Mesenchymal stem cell (in vitro differentiated cells and primary cell): ENCODE data around the gene NLRP4.

Source experiments
- DNase-seq: peaks from one replicate; pipeline ENCODE4 v3.0.0-alpha.2; 2013
- H2AFZ ChIP-seq: one replicate; pipeline ENCODE4 v1.6.1; 2013; ENCODE audit warnings: low read depth, mild to moderate bottlenecking, control low read depth, inconsistent platforms, low read length, moderate library complexity
- H2AK5ac ChIP-seq: 2 replicates; pipeline ENCODE4 v1.6.1; 2013; ENCODE audit warnings: low read length, moderate library complexity, mild to moderate bottlenecking, inconsistent platforms; ENCODE audit not compliant: severe bottlenecking
- H2BK120ac ChIP-seq: one replicate; pipeline ENCODE4 v1.6.1; 2013; ENCODE audit warnings: low read depth, mild to moderate bottlenecking, inconsistent platforms, low read length, moderate library complexity
- H2BK12ac ChIP-seq, 2 experiments: one replicate each; pipeline ENCODE4 v1.6.1; 2013; ENCODE audit warnings: inconsistent platforms in 2 of 2, low read length in 2 of 2, mild to moderate bottlenecking in 2 of 2, moderate library complexity in 2 of 2, control low read depth in 1 of 2
- H2BK15ac ChIP-seq: one replicate; pipeline ENCODE4 v1.6.1; 2013; ENCODE audit warnings: mild to moderate bottlenecking, low read depth, inconsistent platforms; ENCODE audit not compliant: poor library complexity, severe bottlenecking
- H2BK5ac ChIP-seq: 2 replicates; pipeline ENCODE4 v1.6.1; 2013; ENCODE audit warnings: low read depth, mild to moderate bottlenecking, low read length, control low read depth, inconsistent platforms; ENCODE audit not compliant: poor library complexity, severe bottlenecking
- H3K14ac ChIP-seq, 2 experiments: one replicate each; pipeline ENCODE4 v1.6.1; 2013; ENCODE audit warnings: inconsistent platforms in 2 of 2, low read length in 2 of 2, control low read depth in 1 of 2, mild to moderate bottlenecking in 1 of 2, moderate library complexity in 1 of 2
- H3K18ac ChIP-seq, 2 experiments: one replicate each; pipeline ENCODE4 v1.6.1; 2013; ENCODE audit warnings: inconsistent platforms in 2 of 2, low read length in 2 of 2, control low read depth in 1 of 2, low read depth in 1 of 2, mild to moderate bottlenecking in 1 of 2
- H3K23ac ChIP-seq, 2 experiments: one replicate each; pipeline ENCODE4 v1.6.1; 2013; ENCODE audit warnings: inconsistent platforms in 2 of 2, low read length in 2 of 2, mild to moderate bottlenecking in 2 of 2, moderate library complexity in 2 of 2, control low read depth in 1 of 2
- H3K27ac ChIP-seq: 2 replicates; pipeline ENCODE4 v1.5.1; 2013; ENCODE audit warnings: mild to moderate bottlenecking, moderate library complexity, low read length, control low read depth, inconsistent platforms; ENCODE audit not compliant: poor library complexity, severe bottlenecking
- H3K27me3 ChIP-seq, 2 experiments: 2 replicates each; pipeline versions ENCODE4 v1.6.1 to v1.7.0; 2013; ENCODE audit warnings: low read length in 2 of 2, mild to moderate bottlenecking in 2 of 2, moderate library complexity in 2 of 2, control low read depth in 1 of 2, inconsistent platforms in 1 of 2; ENCODE audit not compliant: control insufficient read depth in 1 of 2, insufficient read depth in 1 of 2
- H3K36me3 ChIP-seq, 2 experiments: 2 replicates each; pipeline versions ENCODE4 v1.6.1 to v1.7.0; 2013; ENCODE audit warnings: low read length in 2 of 2, control low read depth in 1 of 2, inconsistent platforms in 1 of 2, low read depth in 1 of 2, mild to moderate bottlenecking in 1 of 2; ENCODE audit not compliant: insufficient read depth in 2 of 2, control insufficient read depth in 1 of 2
- H3K4ac ChIP-seq, 2 experiments: one replicate each; pipeline ENCODE4 v1.6.1; 2013; ENCODE audit warnings: inconsistent platforms in 2 of 2, low read length in 2 of 2, mild to moderate bottlenecking in 2 of 2, moderate library complexity in 2 of 2, control low read depth in 1 of 2, low read depth in 1 of 2
- H3K4me1 ChIP-seq: 2 replicates; pipeline ENCODE4 v1.6.1; 2013; ENCODE audit warnings: low read depth, low read length, control low read depth; ENCODE audit not compliant: control insufficient read depth, insufficient read depth
- H3K4me2 ChIP-seq: 2 replicates; pipeline ENCODE4 v1.6.1; 2013; ENCODE audit warnings: low read length, mild to moderate bottlenecking, inconsistent platforms; ENCODE audit not compliant: poor library complexity, severe bottlenecking
- H3K4me3 ChIP-seq, 2 experiments: 2 replicates each; pipeline versions ENCODE4 v1.5.1 to v1.7.0; 2013; ENCODE audit warnings: low read length in 2 of 2, mild to moderate bottlenecking in 2 of 2, control low read depth in 1 of 2, low read depth in 1 of 2; ENCODE audit not compliant: insufficient read depth in 1 of 2
- H3K79me1 ChIP-seq: replicated peaks from 2 replicates; pipeline ENCODE4 v1.6.1; 2013; ENCODE audit warnings: mild to moderate bottlenecking, control low read depth, low read length, inconsistent platforms; ENCODE audit not compliant: poor library complexity, severe bottlenecking
- H3K9ac ChIP-seq: 2 replicates; pipeline ENCODE4 v1.7.0; 2013; ENCODE audit warnings: mild to moderate bottlenecking, low read length, moderate library complexity
- H3K9me3 ChIP-seq: 2 replicates; pipeline ENCODE4 v1.7.0; 2013; ENCODE audit warnings: mild to moderate bottlenecking, low read length; ENCODE audit not compliant: control insufficient read depth
- H4K8ac ChIP-seq: one replicate; pipeline ENCODE4 v1.6.1; 2013; ENCODE audit warnings: inconsistent platforms, mild to moderate bottlenecking, low read length, moderate library complexity
- H4K91ac ChIP-seq: one replicate; pipeline ENCODE4 v1.6.1; 2013; ENCODE audit warnings: mild to moderate bottlenecking, low read length, inconsistent platforms
- WGBS: methylation state at CpG from one replicate; pipeline ENCODE4 v1.1.7; 2013; ENCODE audit warnings: mixed read lengths; 5-methylcytosine and 5-hydroxymethylcytosine counted together

Gene NLRP4

GRCh38 chr19:55838251-55838650 is 1.9 kb downstream of the NLRP4 start:
- no peaks in the 10 kb centered on the region for H3K36me3 ChIP-seq
- H4K8ac ChIP-seq, result no peak overlapping the region
- no peaks in the 10 kb centered on the region for H3K4me1 ChIP-seq
- H3K9ac ChIP-seq, result no peak overlapping the region
- no peaks in the 10 kb centered on the region for H3K79me1 ChIP-seq
- H2BK12ac ChIP-seq, result no peak overlapping the region
- H4K91ac ChIP-seq, result no peak overlapping the region
- 89% methylated on average over 1 of the region's 3 CpGs for WGBS
- H3K27ac ChIP-seq, result no peak overlapping the region
- no peak overlapping the region for H3K4me3 ChIP-seq
- H2AK5ac ChIP-seq, result no peak overlapping the region
- H3K4ac ChIP-seq, result no peak overlapping the region
- H3K14ac ChIP-seq, result no peak overlapping the region
- H3K27me3 ChIP-seq, result no peaks in the 10 kb centered on the region
- no peak overlapping the region for H3K4me2 ChIP-seq
- no peak overlapping the region for H3K18ac ChIP-seq
- no peak overlapping the region for H2BK15ac ChIP-seq
- no peak overlapping the region for H2AFZ ChIP-seq
- no peak overlapping the region for H3K23ac ChIP-seq
- H3K9me3 ChIP-seq, result peaks cover 27% of the 10 kb centered on the region
- no peak overlapping the region for H2BK120ac ChIP-seq
- no peak overlapping the region for H2BK5ac ChIP-seq
- DNase-seq, result no peak

- H4K8ac ChIP-seq, result no peak overlapping the region
- H3K79me1 ChIP-seq, result no peaks in the 10 kb centered on the region
- no peak overlapping the region for H2BK120ac ChIP-seq
- H3K4ac ChIP-seq, result no peak overlapping the region
- no peak overlapping the region for H2BK12ac ChIP-seq
- H3K36me3 ChIP-seq, result no peaks in the 10 kb centered on the region
- no peak overlapping the region for H4K91ac ChIP-seq
- no peak overlapping the region for H3K9ac ChIP-seq
- H2BK5ac ChIP-seq, result no peak overlapping the region
- no peak overlapping the region for H3K18ac ChIP-seq
- H2AFZ ChIP-seq, result no peak overlapping the region
- H2BK15ac ChIP-seq, result no peak overlapping the region
- no peak overlapping the region for H3K23ac ChIP-seq
- no peak for DNase-seq
- no peak overlapping the region for H3K4me2 ChIP-seq
- no peak overlapping the region for H3K14ac ChIP-seq
- H2AK5ac ChIP-seq, result no peak overlapping the region
- 60% methylated on average over 2 of the region's 4 CpGs for WGBS
- no peak overlapping the region for H3K4me3 ChIP-seq
- H3K27ac ChIP-seq, result no peak overlapping the region
- peaks cover 27% of the 10 kb centered on the region for H3K9me3 ChIP-seq
- H3K27me3 ChIP-seq, result no peaks in the 10 kb centered on the region
- no peaks in the 10 kb centered on the region for H3K4me1 ChIP-seq
Observed at GRCh38 chr19:55838906-55839305, 2.6 kb downstream of the NLRP4 start.

DNA sequence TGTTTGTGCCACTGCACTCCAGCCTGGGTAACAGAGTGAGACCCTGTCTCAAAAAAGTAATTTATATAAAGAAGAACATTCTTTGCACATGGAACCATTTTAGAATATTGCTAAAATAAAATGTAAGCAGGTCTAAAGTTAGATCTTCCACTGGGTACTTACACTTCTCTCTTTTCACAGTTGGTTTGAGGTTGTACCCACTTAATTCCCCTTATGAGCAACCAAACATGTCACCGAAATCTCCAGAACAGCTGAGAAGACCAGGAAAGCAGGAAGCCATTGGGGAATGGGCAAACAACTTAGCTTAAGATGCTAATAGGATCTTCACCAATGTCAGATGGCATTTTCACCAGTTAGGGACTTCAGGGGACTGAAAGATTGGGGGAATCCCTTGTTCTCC is 18.8 kb downstream of the NLRP4 start:
- no CpG with 5 or more reads among the region's 1 CpG for WGBS
- H2AK5ac ChIP-seq, result no peak overlapping the region
- no peak for DNase-seq
- no peak overlapping the region for H2BK12ac ChIP-seq
- H3K79me1 ChIP-seq, result no peaks in the 10 kb centered on the region
- no peak overlapping the region for H3K4me3 ChIP-seq
- no peak overlapping the region for H3K27ac ChIP-seq
- no peak overlapping the region for H2BK120ac ChIP-seq
- no peak overlapping the region for H3K4me2 ChIP-seq
- no peak overlapping the region for H3K18ac ChIP-seq
- H2BK5ac ChIP-seq, result no peak overlapping the region
- H3K4ac ChIP-seq, result no peak overlapping the region
- H3K36me3 ChIP-seq, result no peaks in the 10 kb centered on the region
- H3K27me3 ChIP-seq, result no peaks in the 10 kb centered on the region
- no peak overlapping the region for H2BK15ac ChIP-seq
- no peak overlapping the region for H3K14ac ChIP-seq
- peaks cover 24% of the 10 kb centered on the region for H3K9me3 ChIP-seq
- no peak overlapping the region for H3K23ac ChIP-seq
- no peak overlapping the region for H4K8ac ChIP-seq
- no peak overlapping the region for H2AFZ ChIP-seq
- no peak overlapping the region for H3K9ac ChIP-seq
- no peak overlapping the region for H4K91ac ChIP-seq
- no peaks in the 10 kb centered on the region for H3K4me1 ChIP-seq

- no peak overlapping the region for H3K18ac ChIP-seq
- no peak overlapping the region for H2BK12ac ChIP-seq
- H3K4me1 ChIP-seq, result no peaks in the 10 kb centered on the region
- H4K8ac ChIP-seq, result no peak overlapping the region
- H3K23ac ChIP-seq, result no peak overlapping the region
- H3K36me3 ChIP-seq, result no peaks in the 10 kb centered on the region
- DNase-seq, result no peak
- H3K4ac ChIP-seq, result no peak overlapping the region
- no peak overlapping the region for H3K27ac ChIP-seq
- H3K9me3 ChIP-seq, result peaks cover 30% of the 10 kb centered on the region
- H2AFZ ChIP-seq, result no peak overlapping the region
- no peak overlapping the region for H3K9ac ChIP-seq
- H3K4me3 ChIP-seq, result no peak overlapping the region
- no peak overlapping the region for H2AK5ac ChIP-seq
- WGBS, result 79% methylated on average over 4 of the region's 4 CpGs
- H3K27me3 ChIP-seq, result no peaks in the 10 kb centered on the region
- H2BK5ac ChIP-seq, result no peak overlapping the region
- H4K91ac ChIP-seq, result no peak overlapping the region
- H2BK15ac ChIP-seq, result no peak overlapping the region
- H3K4me2 ChIP-seq, result no peak overlapping the region
- H3K79me1 ChIP-seq, result no peaks in the 10 kb centered on the region
- H3K14ac ChIP-seq, result no peak overlapping the region
- no peak overlapping the region for H2BK120ac ChIP-seq
Observed at GRCh38 chr19:55857149-55857548, 20.8 kb downstream of the NLRP4 start.
